Vagina (tissue), 2 donors: ENCODE measurements around the gene PEPD. TPM values are rescaled to one million over a fixed set of nuclear protein-coding genes. Genes with fewer than 3 reads are reported as not detected.
A peak's percentile ranks its signal among the peaks of the same experiment; 100 is the strongest.

Source experiments
- DNase-seq, 2 donors: peaks; one replicate each; pipeline ENCODE4 v3.0.0-alpha.2; 2017; ENCODE audit errors: extremely low spot score in 2 of 2
- H3K27ac ChIP-seq: fragments of 200-600 bp; sonication (generic); one replicate; pipeline ENCODE4 v1.5.1; 2019
- H3K27me3 ChIP-seq: fragments of 200-600 bp; sonication (generic); one replicate; pipeline ENCODE4 v1.5.1; 2019
- H3K36me3 ChIP-seq, 2 donors: fragments of 200-600 bp; sonication (generic); one replicate each; pipeline ENCODE4 v1.5.1; 2017 to 2019
- H3K4me1 ChIP-seq: fragments of 200-600 bp; sonication (generic); one replicate; pipeline ENCODE4 v1.5.1; 2019
- H3K4me3 ChIP-seq, 2 donors: fragments of 200-600 bp; sonication (generic); 1 replicate in 1 of 2; 2 replicates in 1 of 2; pipeline ENCODE4 v1.5.1; 2016 to 2019
- H3K9me3 ChIP-seq: fragments of 200-600 bp; sonication (generic); one replicate; pipeline ENCODE4 v1.5.1; 2019
- POLR2A ChIP-seq, 2 donors: fragments of 450-650 bp; IDR thresholded peaks; one replicate each; pipeline ENCODE4 v1.6.1; 2017; ENCODE audit warnings: antibody characterized with exemption in 2 of 2, mild to moderate bottlenecking in 2 of 2, moderate library complexity in 2 of 2
- POLR2AphosphoS5 ChIP-seq, 2 donors: sonication (generic); formaldehyde crosslinking; IDR thresholded peaks; one replicate each; pipeline ENCODE4 v1.9.0; 2017; ENCODE audit warnings: antibody characterized with exemption in 2 of 2, mild to moderate bottlenecking in 2 of 2, low read depth in 1 of 2; ENCODE audit not compliant: insufficient read depth in 1 of 2
- intact Hi-C: fragments of 100-400 bp; cut with DNase I; formaldehyde crosslinking; loops from one replicate; pipeline ENCODE4 v1.15.1; 2023
- total RNA-seq: library from RNA; depleted of rRNA; stranded (reverse); fragments of >200 nt; gene quantifications from one replicate; pipeline ENCODE4 v1.2.3, GENCODE V29; 2016
- TF ChIP-seq, protein P1 (sequence below), 3 experiments: fragments of 450-650 bp in 2 of 3; fragments of 200-600 bp in 1 of 3; sonication (generic) in 1 of 3; IDR thresholded peaks; one replicate each; pipeline ENCODE4 v1.5.1; 2017 to 2019; ENCODE audit warnings: antibody characterized with exemption in 3 of 3, mild to moderate bottlenecking in 2 of 3, moderate library complexity in 2 of 3

The PEPD gene
- total RNA-seq, 1 donor from 2014 or later = 61.9 TPM

DNA sequence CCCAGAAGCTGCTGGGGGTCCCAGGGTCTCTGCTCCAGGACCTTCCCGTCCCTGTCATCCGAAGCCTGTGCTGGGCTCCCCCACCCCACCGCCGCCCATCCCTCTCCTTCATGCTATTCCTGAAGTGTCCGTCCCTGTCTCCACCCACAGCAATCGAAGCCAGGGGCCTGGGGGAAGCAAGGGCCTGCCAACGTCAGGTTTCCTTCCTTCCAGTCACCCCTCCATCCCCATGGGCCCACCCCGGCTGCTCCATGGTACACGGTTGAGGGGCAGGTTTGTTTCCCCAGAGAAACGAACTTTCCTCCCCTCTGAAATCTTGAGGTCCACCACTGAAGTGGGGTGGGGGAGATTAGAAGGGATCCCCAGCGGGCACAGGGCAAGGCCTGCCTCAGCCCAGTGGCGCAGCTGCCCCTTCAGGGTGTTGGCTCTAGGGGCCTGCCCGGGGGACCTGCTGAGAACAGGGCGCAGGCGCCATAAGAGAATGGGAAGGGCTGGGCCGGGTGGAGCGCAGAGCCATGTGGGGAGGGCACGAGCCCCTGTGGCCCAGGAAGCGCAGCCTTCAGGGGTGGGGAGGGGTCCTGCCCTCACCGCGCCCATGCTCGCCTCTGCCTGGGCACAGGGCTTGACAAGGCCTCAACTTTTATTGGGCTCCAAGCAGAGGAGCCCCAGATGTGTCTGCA lies 132.0 kb downstream of the PEPD start:
- H3K36me3 ChIP-seq = peaks cover 0 to 10% of the 10 kb centered on the region in 2 donors
- H3K27me3 ChIP-seq = no peaks in the 10 kb centered on the region
- intact Hi-C loops = loop anchor here (5.0 kb wide), 1 partner anchor 87 kb away; the partner anchor contains the start of gene CEBPA
- TF ChIP-seq POLR2AphosphoS5 (IDR thresholded peaks at IDR 0.05; ENCODE audit: insufficient read depth in 1 of 2, low read depth in 1 of 2) (no peak), POLR2A (IDR thresholded peaks at IDR 0.05) (no peak)
- TF ChIP-seq, protein P1, sequence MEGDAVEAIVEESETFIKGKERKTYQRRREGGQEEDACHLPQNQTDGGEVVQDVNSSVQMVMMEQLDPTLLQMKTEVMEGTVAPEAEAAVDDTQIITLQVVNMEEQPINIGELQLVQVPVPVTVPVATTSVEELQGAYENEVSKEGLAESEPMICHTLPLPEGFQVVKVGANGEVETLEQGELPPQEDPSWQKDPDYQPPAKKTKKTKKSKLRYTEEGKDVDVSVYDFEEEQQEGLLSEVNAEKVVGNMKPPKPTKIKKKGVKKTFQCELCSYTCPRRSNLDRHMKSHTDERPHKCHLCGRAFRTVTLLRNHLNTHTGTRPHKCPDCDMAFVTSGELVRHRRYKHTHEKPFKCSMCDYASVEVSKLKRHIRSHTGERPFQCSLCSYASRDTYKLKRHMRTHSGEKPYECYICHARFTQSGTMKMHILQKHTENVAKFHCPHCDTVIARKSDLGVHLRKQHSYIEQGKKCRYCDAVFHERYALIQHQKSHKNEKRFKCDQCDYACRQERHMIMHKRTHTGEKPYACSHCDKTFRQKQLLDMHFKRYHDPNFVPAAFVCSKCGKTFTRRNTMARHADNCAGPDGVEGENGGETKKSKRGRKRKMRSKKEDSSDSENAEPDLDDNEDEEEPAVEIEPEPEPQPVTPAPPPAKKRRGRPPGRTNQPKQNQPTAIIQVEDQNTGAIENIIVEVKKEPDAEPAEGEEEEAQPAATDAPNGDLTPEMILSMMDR (IDR thresholded peaks at IDR 0.05) = no peak
- peaks cover 70% of the 10 kb centered on the region for H3K4me1 ChIP-seq
- no peak for DNase-seq
- H3K9me3 ChIP-seq = no peaks in the 10 kb centered on the region
- no peak overlapping the region for H3K4me3 ChIP-seq
- peak overlapping the region; percentile 69 for H3K27ac ChIP-seq

DNA sequence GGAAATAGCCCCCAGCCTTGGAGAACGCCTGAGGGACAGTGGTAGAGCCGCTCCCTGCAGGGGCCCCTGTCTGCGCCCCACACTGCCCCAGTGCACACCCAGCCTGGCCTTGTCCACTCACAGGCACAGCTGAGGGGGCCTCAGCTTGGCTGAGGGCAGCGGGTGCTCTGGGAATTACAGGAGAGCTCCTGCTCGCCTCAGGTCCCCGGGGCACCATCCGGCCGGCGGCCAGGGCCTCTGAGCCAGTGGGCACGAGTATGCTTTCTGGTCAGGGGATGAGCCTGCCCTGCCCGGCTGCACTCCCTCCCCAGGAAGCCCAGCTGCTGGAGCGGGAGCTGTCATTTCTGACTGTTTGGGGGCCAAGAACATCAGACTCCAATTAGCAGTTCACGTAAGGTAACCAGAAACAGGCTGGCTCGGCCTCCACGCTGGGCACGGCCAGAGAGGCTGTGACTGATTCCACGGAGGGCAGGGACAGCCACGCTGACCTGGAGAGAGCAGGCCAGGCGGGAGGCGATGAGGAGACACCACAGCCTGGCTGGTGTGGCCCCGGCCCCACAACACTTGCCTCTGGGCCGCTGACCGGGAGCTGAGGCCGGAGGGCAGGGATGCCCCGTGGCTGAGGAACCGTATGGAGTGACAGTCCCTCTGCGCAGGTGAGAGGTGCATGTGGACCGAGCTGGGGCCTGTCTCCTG lies 132.7 kb downstream of the PEPD start:
- no peaks in the 10 kb centered on the region for H3K27me3 ChIP-seq
- no peaks in the 10 kb centered on the region for H3K9me3 ChIP-seq
- peaks cover 0 to 10% of the 10 kb centered on the region in 2 donors for H3K36me3 ChIP-seq
- no peak overlapping the region for H3K4me3 ChIP-seq
- TF ChIP-seq POLR2AphosphoS5 (IDR thresholded peaks at IDR 0.05; ENCODE audit: insufficient read depth in 1 of 2, low read depth in 1 of 2) = no peak
- TF ChIP-seq POLR2A (IDR thresholded peaks at IDR 0.05) = no peak
- TF ChIP-seq, protein P1 (IDR thresholded peaks at IDR 0.05) = no peak
- intact Hi-C loops = loop anchor here (5.0 kb wide), 1 partner anchor 87 kb away; the partner anchor contains the start of gene CEBPA
- peak overlapping the region; percentile 69 for H3K27ac ChIP-seq
- H3K4me1 ChIP-seq = peaks cover 63% of the 10 kb centered on the region
- DNase-seq = no peak

DNA sequence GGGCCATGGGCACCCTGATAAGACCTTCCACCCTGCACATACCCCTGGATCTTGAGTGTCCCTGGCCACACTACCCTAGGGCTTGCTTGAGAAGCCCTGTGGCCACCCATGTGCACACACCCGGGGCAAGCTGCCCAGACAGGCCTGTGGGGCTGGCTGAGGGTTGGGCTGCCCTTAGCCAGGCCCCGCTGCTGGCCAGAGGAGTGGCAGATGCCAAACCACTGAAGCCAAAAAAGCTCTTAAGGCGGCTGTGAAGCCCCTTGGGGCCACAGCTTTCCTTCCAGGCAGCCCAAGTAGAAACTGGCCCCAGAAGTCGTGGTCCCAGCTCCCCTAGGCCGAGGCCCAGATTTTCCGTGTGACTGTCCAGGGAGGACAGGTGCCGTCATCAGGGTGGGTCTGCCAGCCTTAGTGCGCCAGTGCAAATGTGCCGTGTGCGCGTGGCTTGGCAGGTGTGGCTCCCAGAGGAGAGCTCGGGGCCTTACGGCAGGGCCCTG lies 133.3 kb downstream of the PEPD start:
- Histone ChIP-seq H3K4me1 (peaks cover 57% of the 10 kb centered on the region), H3K27ac (peak overlapping the region; percentile 69)

DNA sequence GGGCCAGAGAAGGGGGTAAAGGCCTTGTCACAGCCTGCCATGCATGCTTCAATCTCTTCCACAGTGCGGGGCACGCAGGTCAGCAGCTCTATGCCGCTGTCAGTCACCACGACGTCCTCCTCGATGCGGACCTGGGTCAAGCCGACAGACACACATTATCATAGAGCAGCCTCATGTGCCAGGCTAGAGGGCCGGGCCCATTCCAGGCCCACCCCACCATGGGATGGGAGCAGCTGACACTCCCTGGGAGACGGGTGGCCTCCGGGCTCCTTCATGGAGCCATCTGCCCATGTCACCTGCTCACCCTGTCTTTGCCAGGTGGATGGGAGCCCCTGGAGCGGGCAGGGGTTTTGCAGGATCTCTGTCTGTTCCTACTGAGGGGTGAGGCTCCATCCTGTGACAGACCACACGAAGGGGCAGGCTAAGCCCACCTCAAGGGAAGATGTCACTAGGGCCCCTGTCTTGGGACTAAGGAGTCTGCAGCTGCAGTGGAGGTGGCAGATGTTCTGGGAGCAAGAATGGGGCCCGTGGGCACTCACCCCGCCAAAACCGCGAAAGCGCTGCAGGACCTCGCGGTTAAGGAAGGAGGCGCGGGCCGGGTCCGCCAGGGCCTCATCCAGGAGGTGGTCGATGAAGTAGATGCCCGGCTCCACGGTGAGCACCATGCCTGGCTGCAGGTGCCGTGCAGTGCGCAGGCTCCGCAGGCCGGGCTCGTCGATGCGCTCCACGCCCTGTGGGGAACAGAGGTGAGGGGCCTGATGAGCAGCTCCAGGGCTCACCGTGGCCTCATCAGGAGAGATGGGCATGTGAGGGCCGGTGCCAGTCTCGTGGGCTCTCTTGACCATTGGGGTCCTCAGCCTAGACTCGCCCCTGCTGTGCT lies 134.0 kb downstream of the PEPD start:
- DNase-seq = no peak
- no peaks in the 10 kb centered on the region for H3K9me3 ChIP-seq
- H3K4me3 ChIP-seq = no peak overlapping the region
- peaks cover 52% of the 10 kb centered on the region for H3K4me1 ChIP-seq
- H3K36me3 ChIP-seq = peaks cover 0 to 10% of the 10 kb centered on the region in 2 donors
- H3K27me3 ChIP-seq = no peaks in the 10 kb centered on the region
- TF ChIP-seq, protein P1 (IDR thresholded peaks at IDR 0.05) = no peak
- TF ChIP-seq POLR2AphosphoS5 (IDR thresholded peaks at IDR 0.05; ENCODE audit: insufficient read depth in 1 of 2, low read depth in 1 of 2) (no peak), POLR2A (IDR thresholded peaks at IDR 0.05) (no peak)
- intact Hi-C loops = loop anchor here (5.0 kb wide), 1 partner anchor 85 kb away; the partner anchor contains the start of gene CEBPA
- H3K27ac ChIP-seq = no peak overlapping the region

More for the DNA sequence above, 133.3 kb downstream of the PEPD start:
- TF ChIP-seq POLR2AphosphoS5 (IDR thresholded peaks at IDR 0.05; ENCODE audit: insufficient read depth in 1 of 2, low read depth in 1 of 2) (peak in 1 of 2 donors; percentile 11), POLR2A (IDR thresholded peaks at IDR 0.05) (no peak)
- H3K36me3 ChIP-seq = peaks cover 0 to 10% of the 10 kb centered on the region in 2 donors
- no peak for DNase-seq
- intact Hi-C loops = loop anchor here (5.0 kb wide), 1 partner anchor 86 kb away; the partner anchor contains the start of gene CEBPA
- H3K4me3 ChIP-seq = no peak overlapping the region
- no peaks in the 10 kb centered on the region for H3K27me3 ChIP-seq
- no peaks in the 10 kb centered on the region for H3K9me3 ChIP-seq
